Nephron (organoid): ENCODE data around the gene CTNND2.

ENCODE experiments used
- H3K27ac Mint-ChIP-seq, 3 experiments: 2 replicates each; pipeline ENCODE4 v1.8.0; 2020; ENCODE audit warnings: mixed read lengths in 3 of 3, mild to moderate bottlenecking in 2 of 3, moderate library complexity in 1 of 3
- H3K27me3 Mint-ChIP-seq: 2 replicates; pipeline ENCODE4 v1.8.0; 2021; ENCODE audit warnings: low read depth, mild to moderate bottlenecking, moderate library complexity, mixed read lengths
- H3K36me3 Mint-ChIP-seq: 2 replicates; pipeline ENCODE4 v1.8.0; 2020; ENCODE audit warnings: low read depth, mixed read lengths
- H3K4me1 Mint-ChIP-seq: 2 replicates; pipeline ENCODE4 v1.8.0; 2020; ENCODE audit warnings: mixed read lengths
- H3K4me3 Mint-ChIP-seq, 3 experiments: 2 replicates each; pipeline ENCODE4 v1.8.0; 2020; ENCODE audit warnings: mild to moderate bottlenecking in 3 of 3, mixed read lengths in 3 of 3, moderate library complexity in 2 of 3
- H3K9me3 Mint-ChIP-seq: 2 replicates; pipeline ENCODE4 v1.8.0; 2020; ENCODE audit warnings: mixed read lengths
- CTCF ChIP-seq, 3 experiments: fragments of 200-600 bp; sonication (generic); IDR thresholded peaks; one replicate each; pipeline ENCODE4 v1.5.0; 2021; ENCODE audit warnings: antibody characterized with exemption in 3 of 3; ENCODE audit not compliant: unreplicated experiment in 3 of 3

The CTNND2 gene

GRCh38 chr5:11386398-11386797 is 517.8 kb downstream of the CTNND2 start:
- no peak overlapping the region for H3K27ac Mint-ChIP-seq
- H3K9me3 Mint-ChIP-seq = no peaks in the 10 kb centered on the region
- peaks cover 11% of the 10 kb centered on the region for H3K4me1 Mint-ChIP-seq
- TF ChIP-seq CTCF (IDR thresholded peaks at IDR 0.05; ENCODE audit: unreplicated experiment in 3 of 3) = no peak
- H3K4me3 Mint-ChIP-seq = peak overlapping the region; percentile 12 to 62 (median 59)
- H3K27me3 Mint-ChIP-seq = peaks cover 79% of the 10 kb centered on the region
- H3K36me3 Mint-ChIP-seq = no peaks in the 10 kb centered on the region

- H3K4me3 Mint-ChIP-seq = peak overlapping the region; percentile 62 to 80 (median 77)
- no peaks in the 10 kb centered on the region for H3K9me3 Mint-ChIP-seq
- no peak overlapping the region for H3K27ac Mint-ChIP-seq
- H3K27me3 Mint-ChIP-seq = peaks cover 81% of the 10 kb centered on the region
- H3K36me3 Mint-ChIP-seq = no peaks in the 10 kb centered on the region
- TF ChIP-seq CTCF (IDR thresholded peaks at IDR 0.05; ENCODE audit: unreplicated experiment in 3 of 3) = no peak
- peaks cover 11% of the 10 kb centered on the region for H3K4me1 Mint-ChIP-seq
Measured at GRCh38 chr5:11385901-11386293, 518.3 kb downstream of the CTNND2 start.

GRCh38 chr5:11385251-11385900 is 518.9 kb downstream of the CTNND2 start:
- H3K27ac Mint-ChIP-seq = no peak overlapping the region
- peaks cover 80% of the 10 kb centered on the region for H3K27me3 Mint-ChIP-seq
- no peaks in the 10 kb centered on the region for H3K9me3 Mint-ChIP-seq
- peak overlapping the region; percentile 62 to 80 (median 77) for H3K4me3 Mint-ChIP-seq
- H3K4me1 Mint-ChIP-seq = peaks cover 11% of the 10 kb centered on the region
- H3K36me3 Mint-ChIP-seq = no peaks in the 10 kb centered on the region
- no peak for TF ChIP-seq CTCF (IDR thresholded peaks at IDR 0.05; ENCODE audit: unreplicated experiment in 3 of 3)

- TF ChIP-seq CTCF (IDR thresholded peaks at IDR 0.05; ENCODE audit: unreplicated experiment in 3 of 3) = no peak
- H3K4me3 Mint-ChIP-seq = peak overlapping the region; percentile 73 to 79 (median 73)
- no peak overlapping the region for H3K27ac Mint-ChIP-seq
- peaks cover 76% of the 10 kb centered on the region for H3K27me3 Mint-ChIP-seq
- H3K9me3 Mint-ChIP-seq = no peaks in the 10 kb centered on the region
- H3K4me1 Mint-ChIP-seq = peaks cover 11% of the 10 kb centered on the region
- no peaks in the 10 kb centered on the region for H3K36me3 Mint-ChIP-seq
Measured at GRCh38 chr5:11384441-11385250, 519.6 kb downstream of the CTNND2 start.

GRCh38 chr5:11383506-11384095 is 520.6 kb downstream of the CTNND2 start:
- Mint-ChIP-seq H3K36me3 (no peaks in the 10 kb centered on the region), H3K27ac (no peak overlapping the region), H3K4me3 (peak overlapping the region; percentile 3 to 13 (median 9)), H3K27me3 (peaks cover 69% of the 10 kb centered on the region), H3K4me1 (peaks cover 11% of the 10 kb centered on the region), H3K9me3 (no peaks in the 10 kb centered on the region)
- TF ChIP-seq CTCF (IDR thresholded peaks at IDR 0.05; ENCODE audit: unreplicated experiment in 3 of 3) = no peak
